RWPE2 (cell line): ENCODE results near the gene LRRC15.

ENCODE experiments used
- ATAC-seq: fragments of 200-7000 bp; cut with Tn5 transposase; 3 replicates; pipeline ENCODE4 v1.9.1; 2021; ENCODE audit warnings: low read depth
- DNase-seq: peaks from one replicate; pipeline ENCODE4 v3.0.0-alpha.2; 2020; ENCODE audit warnings: low spot score
- H3K27ac ChIP-seq: fragments of 450-650 bp; 2 replicates; pipeline ENCODE4 v1.5.1; 2017; ENCODE audit warnings: mild to moderate bottlenecking; ENCODE audit not compliant: poor library complexity, severe bottlenecking
- H3K27me3 ChIP-seq: fragments of 250-450 bp; sonication (Bioruptor Pico); 2 replicates; pipeline ENCODE4 v1.5.1; 2021; ENCODE audit warnings: mild to moderate bottlenecking, moderate library complexity; ENCODE audit not compliant: insufficient read depth, poor library complexity, severe bottlenecking
- H3K36me3 ChIP-seq: fragments of 250-450 bp; sonication (Bioruptor Pico); 2 replicates; pipeline ENCODE4 v1.5.1; 2020; ENCODE audit warnings: low read depth, mild to moderate bottlenecking, moderate library complexity
- H3K4me1 ChIP-seq: fragments of 250-450 bp; sonication (Bioruptor Pico); 2 replicates; pipeline ENCODE4 v1.5.1; 2021; ENCODE audit warnings: mild to moderate bottlenecking, moderate library complexity; ENCODE audit not compliant: insufficient read depth, poor library complexity, severe bottlenecking
- H3K4me3 ChIP-seq: fragments of 250-450 bp; sonication (Bioruptor Pico); 2 replicates; pipeline ENCODE4 v1.5.1; 2021; ENCODE audit warnings: mild to moderate bottlenecking, moderate library complexity; ENCODE audit not compliant: severe bottlenecking
- H3K9me3 ChIP-seq: fragments of 250-450 bp; sonication (Bioruptor Pico); 2 replicates; pipeline ENCODE4 v1.5.1; 2021; ENCODE audit warnings: mild to moderate bottlenecking, moderate library complexity; ENCODE audit not compliant: severe bottlenecking
- TF ChIP-seq, protein P1 (sequence below): fragments of 450-650 bp; IDR thresholded peaks from one replicate; pipeline ENCODE4 v1.5.1; 2017; ENCODE audit warnings: mild to moderate bottlenecking, moderate library complexity; ENCODE audit not compliant: poor library complexity, severe bottlenecking

Gene LRRC15

DNA sequence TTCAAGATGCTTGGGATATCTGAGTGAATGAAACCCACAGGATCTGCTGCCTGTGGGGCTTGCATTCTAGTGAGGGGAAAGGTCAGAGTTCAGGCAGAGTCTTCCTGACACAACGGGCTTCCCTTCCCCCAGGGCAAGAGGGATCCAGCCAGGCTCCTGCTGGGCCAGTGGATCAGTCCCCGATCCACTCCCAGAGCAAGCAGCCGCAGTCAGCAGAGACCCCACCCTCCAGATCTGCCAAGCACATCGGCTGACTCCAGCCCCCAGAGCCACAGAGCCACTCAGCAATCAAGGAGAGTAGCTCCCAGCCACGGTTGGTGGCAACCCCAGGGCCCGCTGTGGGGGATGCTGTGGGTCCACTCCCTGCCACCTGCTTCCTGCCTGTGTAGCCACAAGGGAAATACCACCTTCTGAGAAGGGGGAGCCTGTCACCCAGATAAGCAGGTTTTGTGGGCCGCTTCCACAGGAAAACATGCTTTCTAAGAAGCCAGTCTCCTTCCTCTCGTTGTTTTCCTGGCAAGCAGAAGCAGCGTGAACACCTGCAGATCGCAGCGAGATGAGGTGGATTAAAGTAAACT is 63.3 kb downstream of the LRRC15 start:
- Histone ChIP-seq H3K9me3 (no peaks in the 10 kb centered on the region), H3K4me1 (peaks cover 9% of the 10 kb centered on the region), H3K4me3 (no peak overlapping the region), H3K36me3 (no peaks in the 10 kb centered on the region), H3K27me3 (no peaks in the 10 kb centered on the region), H3K27ac (no peak overlapping the region)
- TF ChIP-seq, protein P1, sequence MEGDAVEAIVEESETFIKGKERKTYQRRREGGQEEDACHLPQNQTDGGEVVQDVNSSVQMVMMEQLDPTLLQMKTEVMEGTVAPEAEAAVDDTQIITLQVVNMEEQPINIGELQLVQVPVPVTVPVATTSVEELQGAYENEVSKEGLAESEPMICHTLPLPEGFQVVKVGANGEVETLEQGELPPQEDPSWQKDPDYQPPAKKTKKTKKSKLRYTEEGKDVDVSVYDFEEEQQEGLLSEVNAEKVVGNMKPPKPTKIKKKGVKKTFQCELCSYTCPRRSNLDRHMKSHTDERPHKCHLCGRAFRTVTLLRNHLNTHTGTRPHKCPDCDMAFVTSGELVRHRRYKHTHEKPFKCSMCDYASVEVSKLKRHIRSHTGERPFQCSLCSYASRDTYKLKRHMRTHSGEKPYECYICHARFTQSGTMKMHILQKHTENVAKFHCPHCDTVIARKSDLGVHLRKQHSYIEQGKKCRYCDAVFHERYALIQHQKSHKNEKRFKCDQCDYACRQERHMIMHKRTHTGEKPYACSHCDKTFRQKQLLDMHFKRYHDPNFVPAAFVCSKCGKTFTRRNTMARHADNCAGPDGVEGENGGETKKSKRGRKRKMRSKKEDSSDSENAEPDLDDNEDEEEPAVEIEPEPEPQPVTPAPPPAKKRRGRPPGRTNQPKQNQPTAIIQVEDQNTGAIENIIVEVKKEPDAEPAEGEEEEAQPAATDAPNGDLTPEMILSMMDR = no peak
- ATAC-seq (no peak), DNase-seq (peak; percentile 21)

DNA sequence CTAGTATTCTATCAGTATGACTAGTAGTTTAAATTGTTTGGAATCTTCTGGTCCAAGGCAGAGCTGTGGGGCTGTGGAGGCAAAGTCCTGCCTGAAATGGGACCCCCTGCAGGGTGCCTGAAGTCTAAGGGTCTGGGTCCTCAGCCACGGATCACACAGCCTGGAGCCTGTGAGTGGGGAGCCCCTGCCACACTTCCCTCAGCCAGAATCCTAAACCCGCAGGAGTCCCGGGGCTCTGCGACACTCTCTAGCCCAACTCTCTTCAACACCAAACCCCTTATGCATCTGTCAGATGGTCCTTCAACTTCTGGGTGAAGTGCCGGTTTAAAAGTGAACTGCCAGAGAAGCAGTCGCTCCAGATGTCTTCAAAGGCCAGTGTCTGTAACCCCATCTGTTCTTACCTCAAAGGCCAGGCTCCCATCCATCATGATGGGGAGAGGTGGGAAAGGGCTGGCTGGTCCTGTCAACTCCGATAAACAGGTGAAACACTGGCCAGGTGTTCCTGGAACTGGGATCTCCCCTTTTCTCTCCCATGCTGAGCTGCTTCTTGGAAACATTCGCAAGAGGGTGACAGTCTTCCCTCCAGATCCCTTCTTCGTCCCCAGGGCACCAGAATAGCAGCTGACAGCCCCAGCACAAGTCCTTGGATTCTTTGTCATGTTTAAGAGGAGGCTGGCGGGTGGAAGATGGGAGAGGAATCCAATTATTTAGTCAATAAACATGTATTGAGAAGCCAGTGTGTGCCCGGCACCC is 64.0 kb downstream of the LRRC15 start:
- TF ChIP-seq, protein P1 = no peak
- peaks cover 9% of the 10 kb centered on the region for H3K4me1 ChIP-seq
- no peak for ATAC-seq
- H3K27ac ChIP-seq = no peak overlapping the region
- peak; percentile 19 for DNase-seq
- no peaks in the 10 kb centered on the region for H3K27me3 ChIP-seq
- H3K4me3 ChIP-seq = no peak overlapping the region
- no peaks in the 10 kb centered on the region for H3K36me3 ChIP-seq
- H3K9me3 ChIP-seq = no peaks in the 10 kb centered on the region
